ENCODE measurements around the gene NKTR. TPM values are rescaled to one million over a fixed set of nuclear protein-coding genes. Genes with fewer than 3 reads are reported as not detected.
A peak's percentile ranks its signal among the peaks of the same experiment; 100 is the strongest.

The NKTR gene
- total and polyA plus RNA-seq, 9 of the 15 experiments (the other 6 are each of a cell fraction or from before 2014, with no cell fraction given): 19.7 to 123 (median 92.6) TPM

DNA sequence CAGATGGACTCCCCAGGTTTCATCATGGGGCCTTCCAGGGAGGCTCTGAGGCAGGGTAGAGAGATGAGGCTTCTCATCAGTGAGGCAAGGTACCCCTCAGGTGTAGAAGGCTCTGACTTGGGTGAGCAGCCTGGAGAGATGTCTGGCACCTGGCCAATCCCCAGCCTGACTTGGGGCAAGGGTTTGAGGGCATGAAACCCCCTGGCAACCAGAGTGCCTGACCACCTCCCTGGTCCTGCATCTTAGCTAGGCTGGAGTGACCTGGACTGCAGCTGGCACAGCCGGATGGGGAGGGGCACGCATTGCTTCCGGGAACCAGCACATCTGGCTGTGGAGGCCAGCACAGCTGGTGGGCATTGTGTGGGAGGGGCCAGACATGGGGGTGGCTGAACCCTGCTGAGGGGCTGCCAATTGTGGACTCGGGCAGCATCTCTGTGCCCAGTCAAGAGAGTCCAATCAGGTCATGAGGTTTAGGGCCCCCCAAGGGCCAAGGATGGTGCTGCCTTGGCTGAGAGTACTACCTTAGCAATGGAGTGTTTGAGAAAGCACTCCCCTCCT, 54.9 kb downstream of the NKTR start (continued):
- TF ChIP-seq TFAP4 (CRISPR knock-in tag; IDR thresholded peaks at IDR 0.05; ENCODE audit: borderline replicate concordance): peak; percentile 39; the same call in 1 of the 2 replicates
- TF ChIP-seq, protein P1, sequence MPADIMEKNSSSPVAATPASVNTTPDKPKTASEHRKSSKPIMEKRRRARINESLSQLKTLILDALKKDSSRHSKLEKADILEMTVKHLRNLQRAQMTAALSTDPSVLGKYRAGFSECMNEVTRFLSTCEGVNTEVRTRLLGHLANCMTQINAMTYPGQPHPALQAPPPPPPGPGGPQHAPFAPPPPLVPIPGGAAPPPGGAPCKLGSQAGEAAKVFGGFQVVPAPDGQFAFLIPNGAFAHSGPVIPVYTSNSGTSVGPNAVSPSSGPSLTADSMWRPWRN (IDR thresholded peaks at IDR 0.05; ENCODE audit: low read depth): no peak
- TF ChIP-seq, protein P2, sequence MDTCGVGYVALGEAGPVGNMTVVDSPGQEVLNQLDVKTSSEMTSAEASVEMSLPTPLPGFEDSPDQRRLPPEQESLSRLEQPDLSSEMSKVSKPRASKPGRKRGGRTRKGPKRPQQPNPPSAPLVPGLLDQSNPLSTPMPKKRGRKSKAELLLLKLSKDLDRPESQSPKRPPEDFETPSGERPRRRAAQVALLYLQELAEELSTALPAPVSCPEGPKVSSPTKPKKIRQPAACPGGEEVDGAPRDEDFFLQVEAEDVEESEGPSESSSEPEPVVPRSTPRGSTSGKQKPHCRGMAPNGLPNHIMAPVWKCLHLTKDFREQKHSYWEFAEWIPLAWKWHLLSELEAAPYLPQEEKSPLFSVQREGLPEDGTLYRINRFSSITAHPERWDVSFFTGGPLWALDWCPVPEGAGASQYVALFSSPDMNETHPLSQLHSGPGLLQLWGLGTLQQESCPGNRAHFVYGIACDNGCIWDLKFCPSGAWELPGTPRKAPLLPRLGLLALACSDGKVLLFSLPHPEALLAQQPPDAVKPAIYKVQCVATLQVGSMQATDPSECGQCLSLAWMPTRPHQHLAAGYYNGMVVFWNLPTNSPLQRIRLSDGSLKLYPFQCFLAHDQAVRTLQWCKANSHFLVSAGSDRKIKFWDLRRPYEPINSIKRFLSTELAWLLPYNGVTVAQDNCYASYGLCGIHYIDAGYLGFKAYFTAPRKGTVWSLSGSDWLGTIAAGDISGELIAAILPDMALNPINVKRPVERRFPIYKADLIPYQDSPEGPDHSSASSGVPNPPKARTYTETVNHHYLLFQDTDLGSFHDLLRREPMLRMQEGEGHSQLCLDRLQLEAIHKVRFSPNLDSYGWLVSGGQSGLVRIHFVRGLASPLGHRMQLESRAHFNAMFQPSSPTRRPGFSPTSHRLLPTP (IDR thresholded peaks at IDR 0.05; ENCODE audit: borderline replicate concordance, extremely low read depth, insufficient read length): no peak
- no peak for TF ChIP-seq SMC3 (conservative IDR thresholded peaks at IDR 0.05; ENCODE audit: insufficient read depth, low read depth, low read length)
- TF ChIP-seq CHCHD3 (CRISPR knock-in tag; IDR thresholded peaks at IDR 0.05): no peak
- TF ChIP-seq IRF2 (CRISPR knock-in tag; IDR thresholded peaks at IDR 0.05): no peak
- 0 out of 2 replicates have a peak, but pooled peaks have one; percentile 41 for TF ChIP-seq ARID4B (CRISPR knock-in tag; IDR thresholded peaks at IDR 0.05)
- TF ChIP-seq, protein P3, sequence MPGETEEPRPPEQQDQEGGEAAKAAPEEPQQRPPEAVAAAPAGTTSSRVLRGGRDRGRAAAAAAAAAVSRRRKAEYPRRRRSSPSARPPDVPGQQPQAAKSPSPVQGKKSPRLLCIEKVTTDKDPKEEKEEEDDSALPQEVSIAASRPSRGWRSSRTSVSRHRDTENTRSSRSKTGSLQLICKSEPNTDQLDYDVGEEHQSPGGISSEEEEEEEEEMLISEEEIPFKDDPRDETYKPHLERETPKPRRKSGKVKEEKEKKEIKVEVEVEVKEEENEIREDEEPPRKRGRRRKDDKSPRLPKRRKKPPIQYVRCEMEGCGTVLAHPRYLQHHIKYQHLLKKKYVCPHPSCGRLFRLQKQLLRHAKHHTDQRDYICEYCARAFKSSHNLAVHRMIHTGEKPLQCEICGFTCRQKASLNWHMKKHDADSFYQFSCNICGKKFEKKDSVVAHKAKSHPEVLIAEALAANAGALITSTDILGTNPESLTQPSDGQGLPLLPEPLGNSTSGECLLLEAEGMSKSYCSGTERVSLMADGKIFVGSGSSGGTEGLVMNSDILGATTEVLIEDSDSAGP (CRISPR knock-in tag; IDR thresholded peaks at IDR 0.05): 0 out of 2 replicates have a peak, but pooled peaks have one; percentile 44
- no peak for TF ChIP-seq ZNF280A (IDR thresholded peaks at IDR 0.05; ENCODE audit: low read depth, partially characterized antibody)
- TF ChIP-seq, protein P4, sequence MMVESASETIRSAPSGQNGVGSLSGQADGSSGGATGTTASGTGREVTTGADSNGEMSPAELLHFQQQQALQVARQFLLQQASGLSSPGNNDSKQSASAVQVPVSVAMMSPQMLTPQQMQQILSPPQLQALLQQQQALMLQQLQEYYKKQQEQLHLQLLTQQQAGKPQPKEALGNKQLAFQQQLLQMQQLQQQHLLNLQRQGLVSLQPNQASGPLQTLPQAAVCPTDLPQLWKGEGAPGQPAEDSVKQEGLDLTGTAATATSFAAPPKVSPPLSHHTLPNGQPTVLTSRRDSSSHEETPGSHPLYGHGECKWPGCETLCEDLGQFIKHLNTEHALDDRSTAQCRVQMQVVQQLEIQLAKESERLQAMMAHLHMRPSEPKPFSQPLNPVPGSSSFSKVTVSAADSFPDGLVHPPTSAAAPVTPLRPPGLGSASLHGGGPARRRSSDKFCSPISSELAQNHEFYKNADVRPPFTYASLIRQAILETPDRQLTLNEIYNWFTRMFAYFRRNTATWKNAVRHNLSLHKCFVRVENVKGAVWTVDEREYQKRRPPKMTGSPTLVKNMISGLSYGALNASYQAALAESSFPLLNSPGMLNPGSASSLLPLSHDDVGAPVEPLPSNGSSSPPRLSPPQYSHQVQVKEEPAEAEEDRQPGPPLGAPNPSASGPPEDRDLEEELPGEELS (CRISPR knock-in tag; IDR thresholded peaks at IDR 0.05; ENCODE audit: borderline replicate concordance): 0 out of 2 replicates have a peak, but pooled peaks have one; percentile 47

All from K562 (cell line).